ENCODE measurements around the gene PROX2. TPM values are rescaled to one million over a fixed set of nuclear protein-coding genes. Genes with fewer than 3 reads are reported as not detected.

PROX2 gene
- total RNA-seq, 1 donor from 2014 or later = not detected

- no peak for DNase-seq (ENCODE audit: low read depth in 2 of 2)
Measured at GRCh38 chr14:74879427-74880182, 3.7 kb upstream of the PROX2 start.

- DNase-seq (ENCODE audit: low read depth in 2 of 2) = no peak
Measured at GRCh38 chr14:74875204-74875603, 741 bp downstream of the PROX2 start.

GRCh38 chr14:74871819-74872218 is 4.1 kb downstream of the PROX2 start:
- no peak for DNase-seq (ENCODE audit: low read depth in 2 of 2)

- no peak for DNase-seq (ENCODE audit: low read depth in 2 of 2)
Measured at GRCh38 chr14:74868739-74869138, 7.2 kb downstream of the PROX2 start.

- DNase-seq (ENCODE audit: low read depth in 2 of 2) = peak; percentile 50 to 85
Measured at GRCh38 chr14:74867673-74868072, 8.3 kb downstream of the PROX2 start.

GRCh38 chr14:74866708-74867389 is 9.1 kb downstream of the PROX2 start:
- DNase-seq (ENCODE audit: low read depth in 2 of 2) = no peak

GRCh38 chr14:74865156-74865555 is 10.8 kb downstream of the PROX2 start:
- DNase-seq (ENCODE audit: low read depth in 2 of 2) = no peak

GRCh38 chr14:74864198-74864597 is 11.7 kb downstream of the PROX2 start:
- DNase-seq (ENCODE audit: low read depth in 2 of 2) = peak in 1 of 2 donors; percentile 57

GRCh38 chr14:74863274-74863673 is 12.7 kb downstream of the PROX2 start:
- no peak for DNase-seq (ENCODE audit: low read depth in 2 of 2)

GRCh38 chr14:74861734-74862090 is 14.2 kb downstream of the PROX2 start:
- no peak for DNase-seq (ENCODE audit: low read depth in 2 of 2)

- peak; percentile 85 to 91 for DNase-seq (ENCODE audit: low read depth in 2 of 2)
Measured at GRCh38 chr14:74860899-74861733, 14.8 kb downstream of the PROX2 start.

GRCh38 chr14:74859757-74860552 is 16.0 kb downstream of the PROX2 start:
- DNase-seq (ENCODE audit: low read depth in 2 of 2) = no peak

GRCh38 chr14:74858022-74858421 is 17.9 kb downstream of the PROX2 start:
- DNase-seq (ENCODE audit: low read depth in 2 of 2) = no peak

- DNase-seq (ENCODE audit: low read depth in 2 of 2) = no peak
Measured at GRCh38 chr14:74856366-74856765, 19.6 kb downstream of the PROX2 start.

- DNase-seq (ENCODE audit: low read depth in 2 of 2) = no peak
Measured at GRCh38 chr14:74855945-74856344, 20.0 kb downstream of the PROX2 start.

- DNase-seq (ENCODE audit: low read depth in 2 of 2) = no peak
Measured at GRCh38 chr14:74855021-74855420, 20.9 kb downstream of the PROX2 start.

- no peak for DNase-seq (ENCODE audit: low read depth in 2 of 2)
Measured at GRCh38 chr14:74853581-74853980, 22.4 kb downstream of the PROX2 start.

GRCh38 chr14:74852922-74853530 is 22.9 kb downstream of the PROX2 start:
- DNase-seq (ENCODE audit: low read depth in 2 of 2) = peak; percentile 41 to 67

- DNase-seq (ENCODE audit: low read depth in 2 of 2) = no peak
Measured at GRCh38 chr14:74848768-74849167, 27.2 kb downstream of the PROX2 start.

- peak in 1 of 2 donors; percentile 21 for DNase-seq (ENCODE audit: low read depth in 2 of 2)
Measured at GRCh38 chr14:74846968-74847665, 28.8 kb downstream of the PROX2 start.
